ENCODE data around the gene KIAA1217. TPM values are rescaled to one million over a fixed set of nuclear protein-coding genes. Genes with fewer than 3 reads are reported as not detected.

The KIAA1217 gene
- total and polyA plus RNA-seq, 2 of the 8 experiments (the other 6 are each of a cell fraction or from before 2014, with no cell fraction given), result 4.5 to 15.6 TPM

DNA sequence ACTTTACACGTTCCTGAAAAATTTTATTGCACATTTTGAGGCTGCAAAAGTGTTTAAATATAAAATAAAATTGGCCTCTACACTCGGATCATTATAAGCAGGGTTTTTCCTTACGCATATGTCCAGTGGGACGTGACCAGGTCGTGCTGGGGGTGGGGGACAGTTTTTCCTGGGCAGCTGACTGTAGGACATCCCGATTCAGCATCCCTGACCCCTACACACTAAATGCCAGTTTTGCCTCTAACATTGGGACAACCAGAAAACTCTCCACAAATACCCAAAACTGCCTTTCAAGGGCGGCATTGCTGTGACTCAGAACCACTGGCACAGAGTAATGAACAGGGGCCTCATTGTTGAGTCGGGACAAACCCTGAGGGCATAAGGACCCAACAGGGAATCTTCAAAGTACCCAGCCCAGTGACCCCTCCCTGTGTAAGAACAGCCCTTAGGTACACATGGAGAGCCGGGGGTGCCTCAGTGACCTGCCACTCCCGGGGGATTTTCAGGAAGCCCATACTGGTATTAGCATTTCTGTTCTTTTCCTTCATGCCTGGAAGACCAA lies 344.2 kb downstream of the KIAA1217 start (continued):
- TF ChIP-seq, protein P1, sequence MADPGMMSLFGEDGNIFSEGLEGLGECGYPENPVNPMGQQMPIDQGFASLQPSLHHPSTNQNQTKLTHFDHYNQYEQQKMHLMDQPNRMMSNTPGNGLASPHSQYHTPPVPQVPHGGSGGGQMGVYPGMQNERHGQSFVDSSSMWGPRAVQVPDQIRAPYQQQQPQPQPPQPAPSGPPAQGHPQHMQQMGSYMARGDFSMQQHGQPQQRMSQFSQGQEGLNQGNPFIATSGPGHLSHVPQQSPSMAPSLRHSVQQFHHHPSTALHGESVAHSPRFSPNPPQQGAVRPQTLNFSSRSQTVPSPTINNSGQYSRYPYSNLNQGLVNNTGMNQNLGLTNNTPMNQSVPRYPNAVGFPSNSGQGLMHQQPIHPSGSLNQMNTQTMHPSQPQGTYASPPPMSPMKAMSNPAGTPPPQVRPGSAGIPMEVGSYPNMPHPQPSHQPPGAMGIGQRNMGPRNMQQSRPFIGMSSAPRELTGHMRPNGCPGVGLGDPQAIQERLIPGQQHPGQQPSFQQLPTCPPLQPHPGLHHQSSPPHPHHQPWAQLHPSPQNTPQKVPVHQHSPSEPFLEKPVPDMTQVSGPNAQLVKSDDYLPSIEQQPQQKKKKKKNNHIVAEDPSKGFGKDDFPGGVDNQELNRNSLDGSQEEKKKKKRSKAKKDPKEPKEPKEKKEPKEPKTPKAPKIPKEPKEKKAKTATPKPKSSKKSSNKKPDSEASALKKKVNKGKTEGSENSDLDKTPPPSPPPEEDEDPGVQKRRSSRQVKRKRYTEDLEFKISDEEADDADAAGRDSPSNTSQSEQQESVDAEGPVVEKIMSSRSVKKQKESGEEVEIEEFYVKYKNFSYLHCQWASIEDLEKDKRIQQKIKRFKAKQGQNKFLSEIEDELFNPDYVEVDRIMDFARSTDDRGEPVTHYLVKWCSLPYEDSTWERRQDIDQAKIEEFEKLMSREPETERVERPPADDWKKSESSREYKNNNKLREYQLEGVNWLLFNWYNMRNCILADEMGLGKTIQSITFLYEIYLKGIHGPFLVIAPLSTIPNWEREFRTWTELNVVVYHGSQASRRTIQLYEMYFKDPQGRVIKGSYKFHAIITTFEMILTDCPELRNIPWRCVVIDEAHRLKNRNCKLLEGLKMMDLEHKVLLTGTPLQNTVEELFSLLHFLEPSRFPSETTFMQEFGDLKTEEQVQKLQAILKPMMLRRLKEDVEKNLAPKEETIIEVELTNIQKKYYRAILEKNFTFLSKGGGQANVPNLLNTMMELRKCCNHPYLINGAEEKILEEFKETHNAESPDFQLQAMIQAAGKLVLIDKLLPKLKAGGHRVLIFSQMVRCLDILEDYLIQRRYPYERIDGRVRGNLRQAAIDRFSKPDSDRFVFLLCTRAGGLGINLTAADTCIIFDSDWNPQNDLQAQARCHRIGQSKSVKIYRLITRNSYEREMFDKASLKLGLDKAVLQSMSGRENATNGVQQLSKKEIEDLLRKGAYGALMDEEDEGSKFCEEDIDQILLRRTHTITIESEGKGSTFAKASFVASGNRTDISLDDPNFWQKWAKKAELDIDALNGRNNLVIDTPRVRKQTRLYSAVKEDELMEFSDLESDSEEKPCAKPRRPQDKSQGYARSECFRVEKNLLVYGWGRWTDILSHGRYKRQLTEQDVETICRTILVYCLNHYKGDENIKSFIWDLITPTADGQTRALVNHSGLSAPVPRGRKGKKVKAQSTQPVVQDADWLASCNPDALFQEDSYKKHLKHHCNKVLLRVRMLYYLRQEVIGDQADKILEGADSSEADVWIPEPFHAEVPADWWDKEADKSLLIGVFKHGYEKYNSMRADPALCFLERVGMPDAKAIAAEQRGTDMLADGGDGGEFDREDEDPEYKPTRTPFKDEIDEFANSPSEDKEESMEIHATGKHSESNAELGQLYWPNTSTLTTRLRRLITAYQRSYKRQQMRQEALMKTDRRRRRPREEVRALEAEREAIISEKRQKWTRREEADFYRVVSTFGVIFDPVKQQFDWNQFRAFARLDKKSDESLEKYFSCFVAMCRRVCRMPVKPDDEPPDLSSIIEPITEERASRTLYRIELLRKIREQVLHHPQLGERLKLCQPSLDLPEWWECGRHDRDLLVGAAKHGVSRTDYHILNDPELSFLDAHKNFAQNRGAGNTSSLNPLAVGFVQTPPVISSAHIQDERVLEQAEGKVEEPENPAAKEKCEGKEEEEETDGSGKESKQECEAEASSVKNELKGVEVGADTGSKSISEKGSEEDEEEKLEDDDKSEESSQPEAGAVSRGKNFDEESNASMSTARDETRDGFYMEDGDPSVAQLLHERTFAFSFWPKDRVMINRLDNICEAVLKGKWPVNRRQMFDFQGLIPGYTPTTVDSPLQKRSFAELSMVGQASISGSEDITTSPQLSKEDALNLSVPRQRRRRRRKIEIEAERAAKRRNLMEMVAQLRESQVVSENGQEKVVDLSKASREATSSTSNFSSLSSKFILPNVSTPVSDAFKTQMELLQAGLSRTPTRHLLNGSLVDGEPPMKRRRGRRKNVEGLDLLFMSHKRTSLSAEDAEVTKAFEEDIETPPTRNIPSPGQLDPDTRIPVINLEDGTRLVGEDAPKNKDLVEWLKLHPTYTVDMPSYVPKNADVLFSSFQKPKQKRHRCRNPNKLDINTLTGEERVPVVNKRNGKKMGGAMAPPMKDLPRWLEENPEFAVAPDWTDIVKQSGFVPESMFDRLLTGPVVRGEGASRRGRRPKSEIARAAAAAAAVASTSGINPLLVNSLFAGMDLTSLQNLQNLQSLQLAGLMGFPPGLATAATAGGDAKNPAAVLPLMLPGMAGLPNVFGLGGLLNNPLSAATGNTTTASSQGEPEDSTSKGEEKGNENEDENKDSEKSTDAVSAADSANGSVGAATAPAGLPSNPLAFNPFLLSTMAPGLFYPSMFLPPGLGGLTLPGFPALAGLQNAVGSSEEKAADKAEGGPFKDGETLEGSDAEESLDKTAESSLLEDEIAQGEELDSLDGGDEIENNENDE (IDR thresholded peaks at IDR 0.05; ENCODE audit: insufficient replicate concordance, low read length), result no peak
- TF ChIP-seq SP1 (IDR thresholded peaks at IDR 0.05; ENCODE audit: low read depth, low read length), result no peak

Data from H1 (cell line).